Epithelial cell of proximal tubule (primary cell): ENCODE measurements around the gene LUZP2. TPM values are rescaled to one million over a fixed set of nuclear protein-coding genes. Genes with fewer than 3 reads are reported as not detected.

Experiments
- DNase-seq: peaks from one replicate; pipeline ENCODE4 v3.0.0-alpha.2; 2011; ENCODE audit warnings: low read depth
- H3K4me3 ChIP-seq: 2 replicates; pipeline ENCODE4 v1.5.1; 2011; ENCODE audit warnings: low read depth, mild to moderate bottlenecking, low read length
- CTCF ChIP-seq: conservative IDR thresholded peaks from 2 replicates; pipeline ENCODE4 v1.5.1; 2012; ENCODE audit warnings: low read depth, mild to moderate bottlenecking, low read length
- total RNA-seq: library from RNA; depleted of rRNA; stranded (reverse); fragments of >200 nt; gene quantifications from 2 replicates; pipeline ENCODE4 v1.2.3, GENCODE V29; 2015

The LUZP2 gene
- total RNA-seq, 1 donor from 2014 or later, result 0.75 TPM

- no peak overlapping the region for H3K4me3 ChIP-seq
- DNase-seq, result no peak
- no peak for TF ChIP-seq CTCF
These were observed 297.2 kb downstream of the LUZP2 start for GRCh38 chr11:24794064-24794463.

GRCh38 chr11:24805671-24806070 lies 308.8 kb downstream of the LUZP2 start:
- H3K4me3 ChIP-seq, result no peak overlapping the region
- TF ChIP-seq CTCF, result no peak
- DNase-seq, result no peak

GRCh38 chr11:24808173-24808572 lies 311.3 kb downstream of the LUZP2 start:
- H3K4me3 ChIP-seq, result no peak overlapping the region
- DNase-seq, result no peak
- TF ChIP-seq CTCF, result no peak

GRCh38 chr11:24819006-24819405 lies 322.2 kb downstream of the LUZP2 start:
- H3K4me3 ChIP-seq, result no peak overlapping the region
- no peak for TF ChIP-seq CTCF
- DNase-seq, result no peak

- no peak for TF ChIP-seq CTCF
- DNase-seq, result no peak
- H3K4me3 ChIP-seq, result no peak overlapping the region
These were observed 323.1 kb downstream of the LUZP2 start for GRCh38 chr11:24819863-24820434.

GRCh38 chr11:24820541-24820940 lies 323.7 kb downstream of the LUZP2 start:
- TF ChIP-seq CTCF, result no peak
- H3K4me3 ChIP-seq, result no peak overlapping the region
- DNase-seq, result no peak

- TF ChIP-seq CTCF, result no peak
- no peak for DNase-seq
These were observed 332.2 kb downstream of the LUZP2 start for GRCh38 chr11:24828938-24829605.

More at GRCh38 chr11:24828938-24829605, 332.2 kb downstream of the LUZP2 start:
- no peak overlapping the region for H3K4me3 ChIP-seq
